Measurements from ENCODE around the gene CABP7.
A peak's percentile ranks its signal among the peaks of the same experiment; 100 is the strongest.

The CABP7 gene

DNA sequence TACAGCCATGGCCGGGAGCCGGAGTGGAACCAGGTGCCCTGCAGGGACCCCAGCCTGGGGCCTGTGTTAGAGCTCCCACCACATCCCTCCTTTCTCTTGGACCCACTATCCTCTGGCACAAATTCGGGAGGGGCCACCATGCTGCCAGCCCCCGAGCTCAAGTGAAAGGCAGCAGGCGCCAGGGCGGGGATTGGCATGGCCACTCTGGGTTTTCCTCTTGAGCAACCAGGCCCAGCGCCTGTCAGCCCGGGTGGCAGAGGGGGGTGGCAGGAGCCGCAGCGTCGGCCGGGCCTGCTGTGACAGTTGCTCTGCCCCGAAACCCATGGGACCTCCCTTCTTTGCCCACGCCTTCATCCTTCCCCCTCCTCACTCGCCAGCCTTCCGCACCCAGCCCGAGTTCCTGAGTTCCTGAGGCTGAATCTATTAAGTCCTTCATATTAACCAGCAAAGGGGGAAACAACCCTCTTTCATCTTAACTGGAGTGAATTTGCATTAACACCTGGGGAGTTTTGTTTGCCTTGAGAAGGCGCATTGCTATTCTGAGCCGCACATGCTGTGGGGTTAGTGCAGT is 16.8 kb upstream of the CABP7 start:
- DNase-seq = no peak

GRCh38 chr22:29703569-29704195 is 16.1 kb upstream of the CABP7 start:
- DNase-seq = no peak

GRCh38 chr22:29704528-29705285 is 15.1 kb upstream of the CABP7 start:
- no peak for DNase-seq

DNA sequence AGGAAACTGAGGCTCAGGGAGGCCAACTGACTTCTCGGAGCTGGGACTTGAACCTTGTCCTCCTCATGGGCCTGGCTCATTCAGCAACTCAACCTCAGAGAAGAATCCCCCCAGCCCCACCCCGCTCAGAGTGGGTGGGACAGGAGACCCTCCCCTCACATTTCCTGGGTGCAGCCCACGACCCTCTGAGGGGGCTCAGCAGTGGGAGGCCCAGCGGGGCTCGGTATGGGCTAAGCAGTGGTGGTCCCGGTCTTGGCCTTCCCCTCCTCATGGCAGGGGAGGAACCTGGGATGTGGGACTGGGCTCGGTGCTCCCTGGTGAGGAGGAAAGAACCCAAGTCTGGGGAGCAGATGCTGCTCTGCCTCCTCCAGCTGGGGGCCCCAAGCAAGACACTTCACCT is 14.2 kb upstream of the CABP7 start:
- DNase-seq = no peak

GRCh38 chr22:29706486-29706885 is 13.3 kb upstream of the CABP7 start:
- no peak for DNase-seq

DNA sequence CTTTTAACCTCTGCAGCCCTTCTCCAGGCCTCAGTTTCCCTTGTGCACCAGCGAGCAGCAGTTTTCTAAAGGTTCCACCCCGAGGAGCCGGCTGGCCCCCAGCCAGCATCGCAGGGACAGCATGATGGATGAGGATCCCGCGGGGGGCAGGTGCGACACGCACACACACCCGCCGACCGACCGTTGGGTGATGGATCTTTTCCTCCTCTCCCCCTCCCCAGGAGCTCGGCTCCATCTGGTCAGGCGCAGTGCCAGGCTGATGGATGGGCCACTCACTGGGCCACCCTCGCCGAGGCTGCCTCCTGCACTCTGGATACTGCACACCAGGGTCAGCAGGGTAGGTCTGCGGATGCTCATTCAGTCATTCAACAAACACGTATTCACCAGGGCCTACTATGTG is 12.8 kb upstream of the CABP7 start:
- no peak for DNase-seq

DNA sequence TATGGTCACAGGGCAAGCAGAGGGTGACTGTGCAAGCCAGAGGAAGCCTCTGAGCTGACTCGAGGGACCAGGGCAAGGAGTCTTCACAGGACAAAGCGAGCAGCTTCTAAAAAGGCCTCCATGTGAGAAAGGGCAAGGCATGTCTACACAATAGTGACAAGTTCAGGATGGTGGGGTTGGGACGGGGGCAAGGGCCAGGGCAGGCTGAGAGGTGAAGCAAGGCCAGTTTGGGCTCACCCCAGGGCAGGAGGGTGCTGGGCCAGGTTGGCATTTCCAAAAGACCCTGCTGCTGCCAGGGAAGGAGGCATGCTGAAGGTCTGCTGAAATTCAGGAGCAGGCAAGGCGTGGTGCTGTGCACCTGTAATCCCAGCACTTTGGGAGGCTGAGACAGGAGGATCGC is 12.3 kb upstream of the CABP7 start:
- DNase-seq = no peak

DNA sequence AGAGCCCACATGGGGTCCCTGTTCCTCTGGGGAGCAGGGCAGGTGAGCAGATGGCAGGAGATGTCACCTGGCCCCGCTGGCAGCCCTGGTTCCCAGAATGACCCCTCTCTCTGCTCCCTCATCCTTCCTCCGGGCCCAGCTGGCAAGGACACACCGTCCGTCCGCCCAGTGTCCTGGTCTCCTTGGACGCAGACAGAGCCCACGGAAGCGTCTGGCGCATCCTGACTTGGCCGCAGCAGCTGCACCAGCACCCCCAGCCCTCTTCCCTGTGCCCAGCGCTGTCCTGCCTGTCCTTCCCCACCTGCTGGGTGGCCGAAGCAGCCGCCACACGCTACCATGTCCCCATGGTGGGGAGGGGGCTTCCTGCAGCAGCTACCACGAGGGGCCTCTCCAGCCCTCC is 9.6 kb upstream of the CABP7 start:
- no peak for DNase-seq

DNA sequence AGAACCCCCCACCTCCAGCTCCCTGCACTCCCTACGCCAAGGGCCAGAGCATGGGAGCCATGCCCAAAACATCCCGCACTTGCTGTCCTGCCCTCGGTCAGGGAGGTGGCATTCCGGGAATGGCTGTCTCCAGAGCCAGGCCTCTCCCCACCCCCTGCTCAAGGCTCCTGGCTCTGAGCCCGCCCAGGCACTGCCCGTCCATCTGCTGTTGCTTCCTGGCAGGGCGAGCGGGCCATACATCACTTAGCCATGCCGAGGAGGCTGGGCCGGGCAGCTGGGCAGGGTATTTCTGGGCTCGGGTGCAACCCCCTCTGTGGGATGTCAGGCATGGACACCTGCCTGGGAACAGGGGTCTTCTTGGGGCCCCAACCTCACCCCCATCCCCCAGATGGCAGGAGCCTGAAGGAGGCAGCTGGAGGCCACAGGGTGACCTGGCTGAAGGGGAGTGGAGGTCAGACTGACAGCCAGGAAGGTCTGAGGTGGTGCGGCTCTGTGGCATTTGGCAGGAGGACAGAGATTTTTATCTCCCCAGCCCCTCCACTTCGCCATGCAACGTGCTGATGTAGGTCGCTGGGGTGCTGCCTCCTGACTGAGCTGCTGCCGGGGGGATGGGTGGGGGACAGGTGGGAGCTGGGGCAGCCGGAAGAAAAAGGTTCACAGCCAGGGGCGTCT is 8.7 kb upstream of the CABP7 start:
- no peak for DNase-seq

DNA sequence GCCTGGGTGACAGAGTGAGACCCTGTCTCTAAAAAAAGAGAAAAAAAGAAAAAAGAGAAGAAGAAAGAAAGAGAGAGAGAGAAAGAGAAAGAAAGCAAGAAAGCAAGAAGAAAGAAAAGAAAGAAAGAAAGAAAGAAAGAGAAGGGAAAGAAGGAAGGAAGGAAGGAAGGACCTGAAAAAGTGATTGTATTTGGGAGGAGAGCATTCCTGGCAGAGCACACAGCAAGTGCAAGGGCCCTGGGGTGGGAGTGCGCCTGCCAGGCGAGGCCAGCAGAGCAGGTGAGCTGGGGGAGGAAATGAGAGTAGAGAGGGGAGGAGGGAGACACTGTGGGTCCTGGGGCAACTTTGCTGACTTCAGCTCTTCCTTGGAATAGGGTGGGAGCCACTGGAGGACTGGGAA is 7.7 kb upstream of the CABP7 start:
- no peak for DNase-seq

GRCh38 chr22:29713156-29713727 is 6.6 kb upstream of the CABP7 start:
- no peak for DNase-seq

GRCh38 chr22:29715240-29715639 is 4.6 kb upstream of the CABP7 start:
- no peak for DNase-seq

DNA sequence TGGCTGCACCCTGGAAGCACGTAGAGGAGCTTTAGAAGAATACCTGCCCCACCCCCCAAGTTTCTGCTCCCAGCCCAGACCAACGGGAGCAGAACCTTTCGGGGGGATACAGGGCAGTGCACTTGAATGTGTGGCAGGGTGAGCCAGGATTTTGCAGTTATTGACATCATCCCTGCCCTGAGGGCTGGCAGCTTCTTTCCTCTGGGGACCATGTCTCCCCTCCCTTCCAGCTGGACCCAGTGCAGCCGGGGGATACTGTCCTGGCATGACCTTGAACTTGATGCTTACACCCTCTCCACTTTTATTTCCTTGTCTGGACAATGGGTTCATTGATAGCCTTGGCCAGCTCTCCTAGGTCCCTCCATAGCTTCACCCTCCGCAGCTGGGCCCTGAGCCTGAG is 4.1 kb upstream of the CABP7 start:
- no peak for DNase-seq

GRCh38 chr22:29716814-29717545 is 2.8 kb upstream of the CABP7 start:
- DNase-seq = peak; percentile 24

- no peak for DNase-seq
These were observed 2.0 kb upstream of the CABP7 start for GRCh38 chr22:29717789-29718188.

DNA sequence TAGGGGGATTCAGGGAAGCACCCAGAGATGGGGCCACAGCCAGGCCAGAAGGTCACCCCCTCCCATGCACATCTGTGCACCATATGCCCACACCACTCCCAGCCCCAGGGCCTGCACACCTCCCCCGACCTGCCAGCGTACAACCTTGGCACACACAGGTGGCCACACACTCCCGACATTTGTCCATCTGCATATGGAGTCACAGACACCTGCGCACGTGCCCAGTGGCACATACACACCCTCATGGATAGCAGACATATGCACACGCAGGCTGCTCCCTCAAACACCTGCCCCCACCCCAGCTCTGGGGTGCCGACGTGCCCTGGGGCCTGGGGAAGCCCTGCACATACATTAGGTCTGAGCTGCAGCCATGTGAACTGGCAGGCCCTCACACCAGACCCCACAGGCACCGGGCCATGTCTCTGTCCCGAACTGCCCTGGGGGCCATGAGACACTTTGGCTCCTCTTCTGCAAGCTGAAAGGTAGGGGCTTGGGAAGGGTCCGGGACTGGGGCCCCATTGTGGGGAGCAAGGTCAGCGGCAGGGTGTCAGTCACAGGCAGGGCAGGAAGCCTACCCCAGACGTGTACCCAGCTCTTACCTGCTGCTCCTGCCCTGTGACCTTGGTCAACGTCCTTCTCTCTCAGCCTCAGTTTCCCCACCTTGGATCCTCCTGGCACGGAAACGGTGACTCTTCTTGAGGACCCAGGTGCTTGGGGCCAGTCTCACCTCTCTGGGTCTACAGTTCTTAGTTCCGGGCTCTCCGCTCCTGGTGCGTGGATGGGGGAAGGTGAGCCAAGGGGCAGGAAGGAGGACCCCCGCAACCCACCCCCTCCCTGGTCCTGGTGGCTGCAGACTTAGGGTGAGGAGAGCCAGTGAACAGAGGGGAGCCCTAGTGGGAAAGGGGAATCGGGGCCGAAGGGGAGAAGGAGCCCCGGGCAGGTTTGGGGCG is 579 bp upstream of the CABP7 start:
- no peak for DNase-seq

DNA sequence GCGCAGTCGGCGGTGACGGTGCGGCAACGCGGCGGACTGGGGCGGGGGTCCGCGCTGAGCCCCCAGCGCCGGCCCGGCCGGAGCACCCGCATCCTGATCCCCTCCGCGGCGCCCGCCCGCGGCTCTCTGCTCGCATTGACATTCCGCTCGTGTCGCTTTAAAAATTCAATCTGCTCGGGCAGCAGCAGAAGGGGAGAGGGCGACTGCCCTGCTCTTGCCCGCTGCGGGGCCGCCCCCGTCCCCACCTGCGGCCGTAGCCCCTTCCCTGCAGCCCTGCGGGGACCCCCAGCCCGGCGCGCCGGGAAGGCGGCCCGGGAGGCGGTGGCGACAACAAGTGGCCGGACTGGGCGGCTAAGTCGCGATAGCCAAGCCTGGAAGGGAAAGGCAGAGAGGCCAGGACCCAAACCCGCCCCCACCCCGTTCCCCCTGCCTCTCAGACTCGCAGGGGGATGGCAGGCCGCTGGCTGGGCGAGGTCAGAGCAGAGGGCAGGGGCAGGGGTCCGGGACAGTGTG is 1.1 kb downstream of the CABP7 start:
- DNase-seq = no peak

DNA sequence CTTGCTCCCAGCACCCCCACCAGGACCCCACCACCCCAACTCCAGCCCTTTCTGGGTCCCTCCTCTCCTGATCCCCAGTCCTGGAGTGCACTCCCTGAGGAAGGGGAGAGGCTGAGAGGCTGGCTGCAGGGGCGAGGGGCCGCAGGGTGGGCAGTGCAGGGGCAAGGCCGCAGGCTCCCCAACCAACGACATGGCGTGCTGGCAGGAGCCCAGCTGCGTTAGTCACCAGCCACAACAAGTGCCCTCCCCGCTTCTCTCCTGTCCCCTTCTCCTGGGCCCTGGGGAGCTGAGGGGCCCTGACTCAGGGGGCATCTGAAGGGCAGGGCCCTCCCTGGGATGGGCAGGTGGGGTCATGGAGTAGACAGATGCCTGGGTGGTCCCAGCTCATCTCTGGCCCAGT is 2.3 kb downstream of the CABP7 start:
- DNase-seq = no peak

DNA sequence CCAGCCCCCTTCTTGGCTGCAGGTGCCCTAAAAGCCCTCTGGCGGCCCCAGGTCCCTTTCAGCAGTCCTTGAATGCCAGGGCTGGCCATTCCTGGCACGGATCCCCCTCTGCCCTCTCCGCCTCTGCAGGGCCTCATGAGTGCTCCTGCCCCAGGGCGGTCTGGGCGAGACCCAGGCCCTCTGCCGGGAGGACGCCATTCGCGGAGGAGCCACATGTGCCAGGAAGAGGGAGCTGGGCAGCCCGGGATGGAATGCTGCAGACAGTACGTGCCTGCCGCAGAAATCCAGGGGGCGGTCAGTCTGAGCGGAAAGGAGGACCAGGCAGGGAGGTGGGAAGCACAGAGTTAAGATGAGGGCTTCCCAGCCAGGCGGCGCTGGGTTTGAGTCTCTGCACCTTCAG is 2.8 kb downstream of the CABP7 start:
- DNase-seq = no peak

DNA sequence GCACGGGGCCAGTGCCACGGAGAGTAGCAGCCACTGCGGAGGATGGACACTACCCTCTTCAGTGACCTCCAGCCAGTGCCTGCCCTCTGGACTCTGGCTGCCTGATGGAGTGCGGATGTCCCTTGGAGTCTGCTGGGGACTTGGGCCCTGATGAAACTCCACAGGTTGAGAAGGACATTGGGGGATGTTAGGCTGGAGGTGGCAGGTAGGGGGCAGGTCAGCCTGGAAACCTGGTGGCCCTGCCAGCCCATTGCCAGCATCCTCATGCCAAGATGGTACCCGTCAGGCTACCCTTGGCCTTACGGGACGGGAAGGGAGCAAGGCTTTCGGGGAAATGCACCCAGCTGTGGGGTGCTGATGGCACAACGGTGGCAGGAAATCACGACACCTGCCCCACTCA is 4.0 kb downstream of the CABP7 start:
- no peak for DNase-seq

DNA sequence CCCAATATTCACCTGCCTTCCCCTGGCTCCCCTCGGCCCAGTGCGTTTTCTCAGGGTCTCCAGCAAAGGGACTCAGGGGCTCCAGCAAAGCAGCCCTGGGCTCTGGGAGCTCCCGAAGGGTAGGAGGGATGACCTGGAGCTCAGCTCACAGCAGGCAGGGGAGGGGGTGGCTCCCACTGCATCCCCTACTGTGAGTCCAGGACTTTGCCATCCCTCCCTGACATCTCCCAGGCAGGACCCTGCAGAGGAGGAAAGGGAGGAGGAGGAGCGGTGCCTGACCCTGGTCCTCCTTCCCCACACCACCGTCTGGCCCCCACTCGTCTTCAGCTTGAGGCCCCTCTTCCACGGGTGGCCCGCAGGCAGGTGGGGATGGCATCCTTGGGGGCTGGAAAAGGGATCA is 5.0 kb downstream of the CABP7 start:
- no peak for DNase-seq
